Measurements from ENCODE around the gene TBC1D21. TPM values are rescaled to one million over a fixed set of nuclear protein-coding genes. Genes with fewer than 3 reads are reported as not detected.

Gene TBC1D21
- total RNA-seq, 1 donor from 2014 or later: not detected

DNA sequence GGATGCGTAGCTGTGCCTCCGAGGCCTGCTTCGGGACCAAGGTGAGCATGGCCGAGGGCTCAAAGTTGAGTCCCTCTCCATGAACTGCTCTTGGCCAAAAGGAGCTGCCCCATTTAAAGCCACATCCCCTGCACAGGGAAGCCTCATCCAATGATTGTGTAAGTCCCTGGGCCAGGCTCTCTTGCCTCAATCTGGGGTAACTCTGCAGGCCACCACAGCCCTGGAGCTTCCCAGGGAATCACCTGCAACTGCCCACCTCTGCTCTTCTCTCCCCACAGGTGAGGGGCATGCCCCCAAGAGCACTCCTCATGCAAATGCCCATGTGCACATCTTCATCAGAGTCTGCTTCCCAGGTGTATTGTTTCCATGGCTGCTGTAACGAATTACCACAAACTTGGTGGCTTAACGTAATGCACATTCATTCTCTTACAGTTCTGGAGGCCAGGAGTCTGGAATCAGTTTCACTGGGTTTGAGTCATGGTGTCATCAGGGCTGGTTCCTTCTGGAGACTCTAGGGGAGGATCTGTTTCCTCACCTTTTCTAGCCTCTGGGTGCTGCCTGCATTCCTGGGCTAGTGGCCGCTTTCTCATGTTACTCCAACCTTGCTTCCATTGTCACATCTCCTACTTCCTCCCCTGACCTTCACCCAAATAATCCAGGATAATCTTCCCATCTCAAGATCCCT, 27.9 kb downstream of the TBC1D21 start:
- Mint-ChIP-seq H3K9me3 (ENCODE audit: unreplicated experiment) (no peaks in the 10 kb centered on the region), H3K36me3 (ENCODE audit: unreplicated experiment) (peaks cover 8% of the 10 kb centered on the region), H3K4me3 (ENCODE audit: unreplicated experiment) (no peak overlapping the region), H3K4me1 (ENCODE audit: unreplicated experiment) (peaks cover 38% of the 10 kb centered on the region), H3K27ac (ENCODE audit: unreplicated experiment) (no peak overlapping the region), H3K27me3 (ENCODE audit: unreplicated experiment) (no peaks in the 10 kb centered on the region)
- no peak for DNase-seq (ENCODE audit: extremely low spot score, unreplicated experiment)
- TF ChIP-seq, protein P1, sequence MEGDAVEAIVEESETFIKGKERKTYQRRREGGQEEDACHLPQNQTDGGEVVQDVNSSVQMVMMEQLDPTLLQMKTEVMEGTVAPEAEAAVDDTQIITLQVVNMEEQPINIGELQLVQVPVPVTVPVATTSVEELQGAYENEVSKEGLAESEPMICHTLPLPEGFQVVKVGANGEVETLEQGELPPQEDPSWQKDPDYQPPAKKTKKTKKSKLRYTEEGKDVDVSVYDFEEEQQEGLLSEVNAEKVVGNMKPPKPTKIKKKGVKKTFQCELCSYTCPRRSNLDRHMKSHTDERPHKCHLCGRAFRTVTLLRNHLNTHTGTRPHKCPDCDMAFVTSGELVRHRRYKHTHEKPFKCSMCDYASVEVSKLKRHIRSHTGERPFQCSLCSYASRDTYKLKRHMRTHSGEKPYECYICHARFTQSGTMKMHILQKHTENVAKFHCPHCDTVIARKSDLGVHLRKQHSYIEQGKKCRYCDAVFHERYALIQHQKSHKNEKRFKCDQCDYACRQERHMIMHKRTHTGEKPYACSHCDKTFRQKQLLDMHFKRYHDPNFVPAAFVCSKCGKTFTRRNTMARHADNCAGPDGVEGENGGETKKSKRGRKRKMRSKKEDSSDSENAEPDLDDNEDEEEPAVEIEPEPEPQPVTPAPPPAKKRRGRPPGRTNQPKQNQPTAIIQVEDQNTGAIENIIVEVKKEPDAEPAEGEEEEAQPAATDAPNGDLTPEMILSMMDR (IDR thresholded peaks at IDR 0.05): no peak

DNA sequence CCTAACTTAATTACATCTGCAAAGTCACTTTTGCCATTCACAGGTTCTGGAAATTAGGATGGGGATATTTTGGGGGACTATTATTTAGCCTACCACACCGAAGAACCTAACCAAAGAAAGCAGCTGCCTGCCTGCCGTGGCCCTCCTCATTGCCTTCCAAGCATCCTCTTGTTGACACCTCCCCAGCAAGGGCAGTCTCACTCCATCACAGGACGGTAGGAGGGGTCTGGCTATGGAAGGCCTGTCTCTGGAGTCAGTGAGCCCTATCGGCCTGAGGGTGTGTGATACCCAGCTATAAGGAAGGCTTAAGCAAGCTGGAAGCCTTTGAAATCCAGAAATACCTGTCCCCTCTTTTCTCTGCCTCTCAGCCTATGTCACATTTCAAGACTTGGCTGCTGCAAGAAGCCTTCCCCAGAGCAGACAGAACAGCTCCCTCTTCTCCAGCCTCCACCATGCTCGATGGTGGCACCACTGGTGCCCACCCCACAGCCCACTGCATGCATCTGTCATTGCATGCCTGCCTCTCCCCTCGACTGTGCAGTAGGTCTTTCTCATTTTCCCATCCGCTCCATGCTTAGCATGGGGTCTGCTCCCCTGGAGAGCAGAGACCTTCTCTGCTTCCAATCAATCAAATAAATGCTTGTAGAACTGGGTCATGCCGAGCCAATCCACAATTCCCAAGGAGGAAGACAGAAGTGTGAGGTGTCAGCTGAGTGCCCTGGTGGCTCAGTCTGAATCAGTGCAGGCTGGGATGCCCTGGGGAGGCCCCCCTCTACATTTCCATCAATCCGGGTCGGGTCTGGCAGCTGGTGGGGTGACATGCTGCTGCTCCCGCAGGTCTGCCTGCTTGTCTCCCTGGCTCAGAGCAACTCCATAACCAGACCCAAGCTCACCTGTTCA, 29.0 kb downstream of the TBC1D21 start:
- Mint-ChIP-seq H3K36me3 (ENCODE audit: unreplicated experiment) (peaks cover 18% of the 10 kb centered on the region), H3K4me3 (ENCODE audit: unreplicated experiment) (no peak overlapping the region), H3K27me3 (ENCODE audit: unreplicated experiment) (no peaks in the 10 kb centered on the region), H3K4me1 (ENCODE audit: unreplicated experiment) (peaks cover 39% of the 10 kb centered on the region), H3K9me3 (ENCODE audit: unreplicated experiment) (no peaks in the 10 kb centered on the region), H3K27ac (ENCODE audit: unreplicated experiment) (no peak overlapping the region)
- DNase-seq (ENCODE audit: extremely low spot score, unreplicated experiment): no peak
- TF ChIP-seq, protein P1 (IDR thresholded peaks at IDR 0.05): no peak

DNA sequence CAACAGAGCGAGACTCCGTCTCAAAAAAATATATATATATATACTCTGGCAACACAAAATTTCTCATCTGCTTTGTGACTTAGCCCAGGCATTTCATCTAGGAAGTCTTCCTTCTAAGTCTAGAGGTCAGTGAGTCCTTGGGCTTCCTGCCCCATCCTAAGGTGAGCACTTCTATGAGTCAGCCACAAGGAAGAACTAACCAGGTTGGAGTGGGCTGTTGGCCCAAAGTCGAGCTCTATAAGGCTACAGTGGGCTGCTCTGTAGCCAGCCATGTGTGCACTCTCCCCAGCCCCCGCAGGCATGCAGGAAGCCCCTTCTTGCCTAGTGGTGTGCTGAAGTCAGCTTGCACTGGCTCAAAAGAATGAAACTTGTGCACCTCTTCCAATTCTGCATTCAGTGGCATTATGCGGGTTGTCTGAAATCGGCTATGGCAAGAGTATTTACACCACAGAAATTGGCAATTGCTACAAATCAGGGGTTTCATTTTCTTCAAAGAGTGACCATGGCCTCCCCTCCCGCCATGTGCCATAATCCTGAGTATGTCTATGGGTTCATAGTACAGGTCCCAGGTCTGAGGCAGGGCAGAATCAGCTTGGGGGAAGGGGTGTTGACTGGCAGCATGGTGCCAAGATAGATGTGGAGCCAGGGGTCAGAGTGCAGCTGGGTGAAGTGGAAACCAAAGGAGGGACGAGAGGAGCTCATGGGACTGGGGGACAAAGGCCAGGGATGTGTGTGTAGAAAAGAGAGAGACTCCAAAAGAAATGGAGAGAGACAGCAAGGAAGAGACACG, 30.9 kb downstream of the TBC1D21 start:
- Mint-ChIP-seq H3K4me3 (ENCODE audit: unreplicated experiment) (no peak overlapping the region), H3K4me1 (ENCODE audit: unreplicated experiment) (peaks cover 27% of the 10 kb centered on the region), H3K27ac (ENCODE audit: unreplicated experiment) (no peak overlapping the region), H3K9me3 (ENCODE audit: unreplicated experiment) (no peaks in the 10 kb centered on the region), H3K36me3 (ENCODE audit: unreplicated experiment) (peaks cover 23% of the 10 kb centered on the region), H3K27me3 (ENCODE audit: unreplicated experiment) (no peaks in the 10 kb centered on the region)
- TF ChIP-seq, protein P1 (IDR thresholded peaks at IDR 0.05): no peak
- no peak for DNase-seq (ENCODE audit: extremely low spot score, unreplicated experiment)

DNA sequence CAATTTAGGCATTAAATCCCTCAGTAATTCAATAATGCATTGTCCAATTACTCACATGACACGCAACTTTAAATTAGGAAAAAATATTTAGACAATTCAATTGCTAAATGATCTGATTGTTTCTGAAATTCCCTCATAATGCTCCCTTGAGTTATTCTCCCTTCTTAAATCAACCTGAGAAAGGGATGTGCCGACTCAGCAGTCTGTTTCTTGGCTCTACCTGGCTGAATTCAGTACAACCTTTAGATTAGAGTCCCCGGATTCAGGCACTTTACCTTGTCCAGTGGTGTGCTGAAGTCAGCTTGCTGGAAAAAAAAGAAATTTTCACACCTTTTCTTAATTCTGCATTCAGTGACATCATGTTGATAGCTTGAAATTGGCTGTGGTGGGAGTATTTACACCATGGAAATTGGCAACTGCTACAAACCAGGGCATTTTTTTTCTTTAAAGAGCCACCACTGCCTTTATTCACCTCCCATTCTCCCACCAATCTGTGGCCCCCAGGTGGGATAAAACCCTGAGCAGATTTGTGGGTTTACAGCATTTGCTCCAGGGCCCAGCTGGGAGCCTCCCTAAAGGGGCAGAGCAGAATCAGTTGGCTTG, 32.0 kb downstream of the TBC1D21 start:
- DNase-seq (ENCODE audit: extremely low spot score, unreplicated experiment): no peak
- Mint-ChIP-seq H3K36me3 (ENCODE audit: unreplicated experiment) (peaks cover 23% of the 10 kb centered on the region), H3K27ac (ENCODE audit: unreplicated experiment) (no peak overlapping the region), H3K4me3 (ENCODE audit: unreplicated experiment) (no peak overlapping the region), H3K9me3 (ENCODE audit: unreplicated experiment) (no peaks in the 10 kb centered on the region), H3K27me3 (ENCODE audit: unreplicated experiment) (no peaks in the 10 kb centered on the region), H3K4me1 (ENCODE audit: unreplicated experiment) (peaks cover 16% of the 10 kb centered on the region)
- TF ChIP-seq, protein P1 (IDR thresholded peaks at IDR 0.05): no peak

Measured in osteocyte (in vitro differentiated cells).